Activated T-cell treated with anti-CD3 and anti-CD28 coated beads, Interleukin-2, amount 50 U/mL, for 4 hours (primary cell): ENCODE results near the gene ZNF521. TPM values are rescaled to one million over a fixed set of nuclear protein-coding genes. Genes with fewer than 3 reads are reported as not detected.

Experiments used
- ATAC-seq, 2 donors: fragments of 200-7000 bp; cut with Tn5 transposase; one replicate each; pipeline ENCODE4 v1.10.0; 2021
- DNase-seq: peaks from one replicate; pipeline ENCODE4 v3.0.0-alpha.2; 2020
- H3K27me3 Mint-ChIP-seq: one replicate; pipeline ENCODE4 v1.8.0; 2021; ENCODE audit warnings: low read depth, mixed read lengths
- H3K36me3 Mint-ChIP-seq: one replicate; pipeline ENCODE4 v1.8.0; 2022; ENCODE audit warnings: mixed read lengths; ENCODE audit not compliant: insufficient read depth
- H3K4me1 Mint-ChIP-seq: one replicate; pipeline ENCODE4 v1.8.0; 2021; ENCODE audit warnings: low read depth, mixed read lengths
- H3K4me3 Mint-ChIP-seq: one replicate; pipeline ENCODE4 v1.8.0; 2021; ENCODE audit warnings: mild to moderate bottlenecking, moderate library complexity, mixed read lengths
- H3K9me3 Mint-ChIP-seq: one replicate; pipeline ENCODE4 v1.8.0; 2021; ENCODE audit warnings: mixed read lengths
- total RNA-seq, 3 donors: library from RNA; stranded (reverse); gene quantifications; one replicate each; pipeline ENCODE4 v1.2.1, GENCODE V29; 2021

Gene ZNF521
- total RNA-seq, 3 donors from 2014 or later: 0.15 to 0.33 (median 0.16) TPM

GRCh38 chr18:25123438-25124232, 228.3 kb downstream of the ZNF521 start:
- no peak for DNase-seq
- Mint-ChIP-seq H3K36me3 (no peaks in the 10 kb centered on the region), H3K4me1 (no peaks in the 10 kb centered on the region), H3K9me3 (no peaks in the 10 kb centered on the region), H3K27me3 (no peaks in the 10 kb centered on the region), H3K4me3 (no peak overlapping the region)
- no peak for ATAC-seq

DNA sequence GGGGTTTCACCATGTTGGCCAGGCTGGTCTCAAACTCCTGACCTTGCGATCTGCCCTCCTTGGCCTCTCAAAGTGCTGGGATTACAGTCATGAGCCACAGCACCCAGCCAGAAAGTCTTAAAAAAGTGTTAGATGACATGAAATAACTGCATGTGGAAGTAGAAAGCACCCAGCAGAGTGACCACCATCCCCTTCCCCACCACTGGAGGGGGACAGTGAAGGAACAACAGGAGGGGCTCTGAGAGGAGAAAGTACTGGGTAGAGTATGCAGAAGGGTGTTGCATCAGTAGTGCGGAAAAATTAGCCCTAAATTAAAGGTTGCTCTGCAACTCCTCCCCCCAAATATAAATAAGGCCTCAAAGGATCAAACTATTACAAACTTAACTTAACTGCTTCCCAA, 230.5 kb downstream of the ZNF521 start:
- Mint-ChIP-seq H3K4me3 (no peak overlapping the region), H3K36me3 (no peaks in the 10 kb centered on the region), H3K4me1 (no peaks in the 10 kb centered on the region)

DNA sequence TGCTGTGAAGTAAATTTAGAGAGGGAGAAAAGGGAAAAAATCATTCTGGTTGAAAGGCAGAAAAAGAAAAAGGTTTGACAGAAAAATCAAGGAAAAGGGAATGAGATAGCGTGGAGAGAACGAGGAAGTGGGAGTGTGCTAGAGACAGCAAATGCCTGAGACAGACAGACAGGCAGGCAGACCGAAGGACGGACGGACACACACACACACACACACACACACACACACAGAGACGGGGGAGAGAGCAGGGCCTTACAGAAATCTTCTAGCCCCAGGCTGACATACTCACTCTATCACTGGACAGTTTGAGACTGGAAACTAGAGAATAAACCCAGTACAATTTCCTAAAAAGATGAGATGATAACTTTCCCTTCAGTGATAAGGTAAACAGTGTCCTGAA, 238.4 kb downstream of the ZNF521 start:
- DNase-seq (no peak), ATAC-seq (no peak)
- H3K27me3 Mint-ChIP-seq: no peaks in the 10 kb centered on the region
- no peak overlapping the region for H3K4me3 Mint-ChIP-seq
- H3K36me3 Mint-ChIP-seq: no peaks in the 10 kb centered on the region
- H3K4me1 Mint-ChIP-seq: no peaks in the 10 kb centered on the region
- peaks cover 11% of the 10 kb centered on the region for H3K9me3 Mint-ChIP-seq

More for the DNA sequence above, 230.5 kb downstream of the ZNF521 start:
- peaks cover 6% of the 10 kb centered on the region for H3K9me3 Mint-ChIP-seq
- DNase-seq (no peak), ATAC-seq (no peak)
- H3K27me3 Mint-ChIP-seq: no peaks in the 10 kb centered on the region

- no peak for ATAC-seq
- Mint-ChIP-seq H3K36me3 (no peaks in the 10 kb centered on the region), H3K27me3 (no peaks in the 10 kb centered on the region), H3K9me3 (peaks cover 10% of the 10 kb centered on the region), H3K4me1 (no peaks in the 10 kb centered on the region), H3K4me3 (no peak overlapping the region)
- no peak for DNase-seq
These were observed 239.0 kb downstream of the ZNF521 start for GRCh38 chr18:25112821-25113434.

DNA sequence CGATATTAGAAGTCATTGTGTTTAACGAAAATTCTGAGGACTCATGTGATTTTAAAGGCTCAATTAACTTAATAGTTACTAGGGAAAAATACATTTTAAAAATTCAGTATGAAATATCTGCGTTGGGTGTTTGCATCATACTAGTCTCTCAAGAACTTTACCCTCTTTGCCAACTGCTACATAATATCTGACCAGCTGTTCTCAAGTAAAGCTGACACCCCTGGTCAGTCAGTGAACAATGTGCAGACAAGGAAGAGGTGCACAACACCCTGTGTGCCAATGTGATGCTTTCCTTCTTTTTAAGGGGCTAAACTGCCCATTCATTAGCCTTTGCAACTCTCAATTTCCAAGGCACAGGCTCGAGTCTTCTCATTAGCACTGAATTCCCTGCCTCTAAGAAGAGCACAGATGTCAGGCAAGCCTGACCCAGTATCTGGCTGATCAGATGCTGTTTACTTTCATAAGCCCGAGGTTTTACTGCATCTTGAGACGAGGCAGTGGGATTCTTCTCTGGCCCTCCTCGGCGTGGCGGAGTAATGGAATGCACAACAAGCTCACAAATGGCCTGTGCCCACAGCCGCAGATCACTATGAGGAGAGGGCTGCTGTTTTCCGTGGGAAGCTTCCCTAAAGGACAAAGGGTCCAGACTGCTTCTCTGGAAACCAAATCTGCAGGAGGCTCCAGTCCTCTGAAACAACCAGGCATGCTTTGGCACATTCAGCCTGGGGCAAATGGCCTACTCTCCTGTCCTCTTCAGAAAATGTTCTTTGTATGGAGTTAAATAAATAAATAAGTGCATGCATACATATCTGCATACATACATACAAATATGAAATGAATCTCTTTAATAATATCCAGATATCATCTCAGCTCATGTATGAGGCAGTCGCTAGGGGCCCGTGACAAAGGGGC, 240.3 kb downstream of the ZNF521 start:
- H3K27me3 Mint-ChIP-seq: no peaks in the 10 kb centered on the region
- no peaks in the 10 kb centered on the region for H3K4me1 Mint-ChIP-seq
- peaks cover 6% of the 10 kb centered on the region for H3K9me3 Mint-ChIP-seq
- H3K36me3 Mint-ChIP-seq: no peaks in the 10 kb centered on the region
- H3K4me3 Mint-ChIP-seq: no peak overlapping the region
- DNase-seq (no peak), ATAC-seq (no peak)

GRCh38 chr18:25109484-25109883, 242.5 kb downstream of the ZNF521 start:
- no peak for DNase-seq
- Mint-ChIP-seq H3K27me3 (no peaks in the 10 kb centered on the region), H3K36me3 (no peaks in the 10 kb centered on the region), H3K9me3 (no peaks in the 10 kb centered on the region), H3K4me1 (no peaks in the 10 kb centered on the region), H3K4me3 (no peak overlapping the region)
- ATAC-seq: no peak

DNA sequence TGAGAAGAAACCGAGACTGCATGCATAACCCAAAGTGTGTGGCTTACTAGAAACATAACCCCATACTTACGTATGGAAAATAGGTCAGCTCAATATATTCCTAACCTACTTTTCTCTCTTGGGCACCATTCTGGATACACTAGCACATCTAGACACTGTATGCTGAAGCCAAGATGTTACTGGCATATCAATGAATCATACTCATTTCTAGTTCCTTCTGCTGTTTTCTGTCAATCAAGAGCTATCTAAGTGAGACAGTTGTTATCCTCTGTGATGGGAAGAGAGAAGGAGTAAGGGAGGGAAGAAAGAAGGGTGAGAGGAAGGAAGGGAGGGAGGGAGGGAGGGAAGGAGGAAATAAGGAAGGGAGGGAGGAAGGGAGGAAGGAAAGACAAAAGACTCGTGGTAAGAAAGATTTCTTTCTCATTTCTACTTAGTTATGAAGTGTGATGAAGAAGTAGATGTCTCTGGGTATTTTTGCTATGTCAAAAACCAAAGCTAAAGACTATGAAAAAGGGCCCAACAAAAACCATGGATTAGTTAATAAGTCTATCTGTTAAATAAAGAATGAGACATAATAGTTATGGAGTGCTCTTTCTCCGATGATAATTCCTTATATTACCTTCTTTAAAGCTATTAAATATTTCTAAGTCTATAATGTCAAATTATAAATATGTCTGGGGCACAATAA, 248.4 kb downstream of the ZNF521 start:
- H3K27me3 Mint-ChIP-seq: no peaks in the 10 kb centered on the region
- no peaks in the 10 kb centered on the region for H3K36me3 Mint-ChIP-seq
- no peaks in the 10 kb centered on the region for H3K9me3 Mint-ChIP-seq
- no peak for DNase-seq
- H3K4me3 Mint-ChIP-seq: no peak overlapping the region
- ATAC-seq: no peak
- H3K4me1 Mint-ChIP-seq: no peaks in the 10 kb centered on the region

GRCh38 chr18:25102662-25103061, 249.3 kb downstream of the ZNF521 start:
- no peaks in the 10 kb centered on the region for H3K36me3 Mint-ChIP-seq
- no peaks in the 10 kb centered on the region for H3K27me3 Mint-ChIP-seq
- no peak overlapping the region for H3K4me3 Mint-ChIP-seq
- no peaks in the 10 kb centered on the region for H3K4me1 Mint-ChIP-seq
- no peak for DNase-seq
- no peaks in the 10 kb centered on the region for H3K9me3 Mint-ChIP-seq
- ATAC-seq: no peak

- DNase-seq (no peak), ATAC-seq (no peak)
- H3K4me1 Mint-ChIP-seq: no peaks in the 10 kb centered on the region
- H3K36me3 Mint-ChIP-seq: no peaks in the 10 kb centered on the region
- no peaks in the 10 kb centered on the region for H3K9me3 Mint-ChIP-seq
- H3K27me3 Mint-ChIP-seq: no peaks in the 10 kb centered on the region
- H3K4me3 Mint-ChIP-seq: no peak overlapping the region
These were observed 251.5 kb downstream of the ZNF521 start for GRCh38 chr18:25100418-25100817.

- Mint-ChIP-seq H3K27me3 (no peaks in the 10 kb centered on the region), H3K4me3 (no peak overlapping the region), H3K4me1 (no peaks in the 10 kb centered on the region), H3K36me3 (no peaks in the 10 kb centered on the region), H3K9me3 (no peaks in the 10 kb centered on the region)
- ATAC-seq (no peak), DNase-seq (no peak)
These were observed 252.1 kb downstream of the ZNF521 start for GRCh38 chr18:25099895-25100294.

GRCh38 chr18:25097569-25098056, 254.4 kb downstream of the ZNF521 start:
- ATAC-seq (no peak), DNase-seq (no peak)
- Mint-ChIP-seq H3K27me3 (no peaks in the 10 kb centered on the region), H3K4me1 (no peaks in the 10 kb centered on the region), H3K9me3 (no peaks in the 10 kb centered on the region), H3K4me3 (no peak overlapping the region), H3K36me3 (no peaks in the 10 kb centered on the region)

DNA sequence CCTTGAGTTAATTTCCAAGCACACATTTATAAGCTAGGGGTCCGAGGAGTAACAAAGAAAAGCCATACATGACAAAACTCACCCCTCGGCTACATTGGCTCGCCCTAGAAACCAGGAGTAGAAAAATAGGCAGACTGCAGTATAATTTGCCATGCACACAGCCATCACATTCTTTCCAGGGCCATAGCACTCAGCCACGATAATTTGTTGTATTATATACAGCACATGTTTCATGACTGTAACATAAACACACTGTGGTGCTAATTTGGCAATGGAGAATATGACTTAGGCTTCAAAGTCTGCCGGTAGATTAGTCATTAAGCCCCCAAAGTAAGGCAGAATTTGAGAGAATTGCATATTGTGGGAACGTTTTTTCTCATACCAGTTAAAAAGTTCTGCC, 254.9 kb downstream of the ZNF521 start:
- no peaks in the 10 kb centered on the region for H3K9me3 Mint-ChIP-seq
- H3K36me3 Mint-ChIP-seq: no peaks in the 10 kb centered on the region

GRCh38 chr18:25093141-25093540, 258.8 kb downstream of the ZNF521 start:
- no peaks in the 10 kb centered on the region for H3K36me3 Mint-ChIP-seq
- H3K9me3 Mint-ChIP-seq: no peaks in the 10 kb centered on the region
- H3K4me3 Mint-ChIP-seq: no peak overlapping the region

More for the DNA sequence above, 254.9 kb downstream of the ZNF521 start:
- H3K4me1 Mint-ChIP-seq: no peaks in the 10 kb centered on the region
- H3K27me3 Mint-ChIP-seq: no peaks in the 10 kb centered on the region
- no peak overlapping the region for H3K4me3 Mint-ChIP-seq
- DNase-seq (no peak), ATAC-seq (no peak)

DNA sequence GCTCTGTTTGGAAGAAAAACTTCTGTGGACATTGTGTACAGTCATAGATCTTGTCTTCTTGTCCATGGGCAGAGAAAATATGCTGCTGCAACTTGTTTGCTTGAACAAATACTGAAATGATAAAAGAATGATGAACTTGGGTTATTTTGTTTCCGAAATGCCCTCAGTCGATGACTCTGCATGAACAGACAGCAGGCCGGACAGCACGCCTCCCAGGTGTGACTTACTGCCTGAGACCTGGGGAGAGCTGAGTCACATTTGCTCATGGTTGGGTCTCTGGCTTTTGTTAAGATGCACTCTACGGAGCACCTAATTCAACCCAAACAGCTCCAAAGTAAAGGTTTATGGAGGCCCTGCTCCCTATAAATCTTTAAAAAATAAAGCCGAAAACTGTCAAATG, 262.5 kb downstream of the ZNF521 start:
- no peaks in the 10 kb centered on the region for H3K27me3 Mint-ChIP-seq
- H3K9me3 Mint-ChIP-seq: no peaks in the 10 kb centered on the region
- no peaks in the 10 kb centered on the region for H3K4me1 Mint-ChIP-seq
- no peak overlapping the region for H3K4me3 Mint-ChIP-seq
- DNase-seq (no peak), ATAC-seq (no peak)
- H3K36me3 Mint-ChIP-seq: no peaks in the 10 kb centered on the region

More at GRCh38 chr18:25093141-25093540, 258.8 kb downstream of the ZNF521 start:
- DNase-seq (no peak), ATAC-seq (no peak)
- no peaks in the 10 kb centered on the region for H3K27me3 Mint-ChIP-seq
- H3K4me1 Mint-ChIP-seq: no peaks in the 10 kb centered on the region
